Activated CD8-positive, alpha-beta memory T cell treated with anti-CD3 and anti-CD28 coated beads for 4 hours (primary cell): ENCODE data around the gene RPS6KA6.

ENCODE experiments used
- DNase-seq, 2 donors: peaks; one replicate each; pipeline ENCODE4 v3.0.0-alpha.2; 2020; ENCODE audit warnings: low read depth in 2 of 2

The RPS6KA6 gene

GRCh38 chrX:84187533-84188319 is at the start of gene RPS6KA6:
RPS6KA6 (minus strand) TSS chrX:84188199; CDS start chrX:84187899, 300 bp downstream.
- no peak for DNase-seq

GRCh38 chrX:84224741-84225140 is 36.7 kb upstream of the RPS6KA6 start:
- no peak for DNase-seq

- DNase-seq = no peak
These were observed 35.3 kb upstream of the RPS6KA6 start for GRCh38 chrX:84223261-84223660.

DNA sequence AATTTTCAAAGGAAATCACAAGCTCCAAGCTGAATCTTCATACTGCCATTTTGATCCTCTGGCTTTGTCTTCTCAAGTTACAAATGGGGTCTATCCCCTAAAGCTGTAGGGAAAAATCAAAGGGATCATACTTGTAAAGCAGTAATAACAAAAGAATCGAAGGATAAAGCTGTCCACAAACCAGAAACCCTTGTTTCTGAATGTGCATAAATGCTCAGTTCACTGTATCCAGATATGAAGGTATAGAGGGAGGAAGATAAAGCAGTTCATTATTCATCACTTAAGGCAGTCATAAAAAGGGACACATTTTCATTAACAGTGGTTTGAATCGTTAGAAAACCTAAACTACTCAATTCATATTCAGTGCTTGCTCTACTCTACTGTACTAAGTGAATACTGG is 33.2 kb upstream of the RPS6KA6 start:
- no peak for DNase-seq

DNA sequence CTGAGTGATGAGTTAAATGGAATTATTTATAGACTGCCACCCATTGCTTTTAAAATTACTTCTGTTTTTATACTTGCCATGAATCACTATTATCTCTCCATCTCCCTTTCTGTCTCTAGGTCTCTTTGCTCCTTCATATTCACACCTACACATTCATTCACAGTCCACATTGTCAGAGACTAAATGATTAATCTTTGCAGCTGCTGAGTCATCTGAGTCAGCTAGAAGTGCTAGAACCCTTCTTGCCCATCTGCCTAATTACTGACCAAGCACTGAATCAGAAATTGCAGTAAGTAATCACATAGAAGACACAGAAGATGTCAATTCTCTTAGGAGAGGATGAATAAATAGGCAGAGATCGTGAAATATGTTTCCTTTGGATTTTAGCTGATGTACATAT is 31.6 kb upstream of the RPS6KA6 start:
- no peak for DNase-seq

DNA sequence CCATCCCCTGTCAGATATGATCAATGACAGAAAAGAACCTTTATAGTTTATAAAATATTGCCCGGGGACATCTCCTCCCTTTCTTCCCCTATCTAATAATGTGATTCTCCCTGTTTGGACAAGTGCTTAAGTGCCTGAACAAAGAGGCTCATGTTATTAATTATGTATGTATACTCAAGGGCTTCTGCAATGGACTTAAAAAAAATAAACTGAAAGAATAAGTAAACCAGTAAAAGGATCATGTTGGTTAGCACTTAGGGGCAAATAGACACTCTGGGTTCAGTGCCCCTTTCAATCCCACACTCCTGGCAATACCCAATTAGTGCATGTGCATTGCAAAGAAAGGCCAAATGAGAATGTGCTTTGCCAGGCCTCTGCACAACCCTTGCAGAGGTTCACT is 30.7 kb upstream of the RPS6KA6 start:
- no peak for DNase-seq

GRCh38 chrX:84216881-84217280 is 28.9 kb upstream of the RPS6KA6 start:
- no peak for DNase-seq

DNA sequence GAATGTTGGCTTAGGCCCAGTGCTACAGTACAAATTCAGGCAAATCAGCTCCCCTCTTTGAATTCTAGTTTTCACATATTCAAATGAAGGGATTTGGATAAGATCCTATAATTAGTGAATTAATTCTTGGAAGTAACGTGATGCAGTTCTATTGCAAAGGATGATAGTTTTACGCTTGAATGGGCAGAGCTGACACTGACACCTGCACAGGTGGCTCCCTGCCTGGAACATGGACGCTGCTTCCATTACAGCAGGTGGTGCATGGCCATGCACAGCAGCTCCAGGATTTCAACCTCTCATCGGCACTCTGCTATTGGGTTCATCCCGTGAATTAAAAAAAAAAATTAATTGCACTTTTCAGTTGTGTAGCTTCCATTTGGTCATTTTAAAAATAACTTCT is 28.4 kb upstream of the RPS6KA6 start:
- no peak for DNase-seq

DNA sequence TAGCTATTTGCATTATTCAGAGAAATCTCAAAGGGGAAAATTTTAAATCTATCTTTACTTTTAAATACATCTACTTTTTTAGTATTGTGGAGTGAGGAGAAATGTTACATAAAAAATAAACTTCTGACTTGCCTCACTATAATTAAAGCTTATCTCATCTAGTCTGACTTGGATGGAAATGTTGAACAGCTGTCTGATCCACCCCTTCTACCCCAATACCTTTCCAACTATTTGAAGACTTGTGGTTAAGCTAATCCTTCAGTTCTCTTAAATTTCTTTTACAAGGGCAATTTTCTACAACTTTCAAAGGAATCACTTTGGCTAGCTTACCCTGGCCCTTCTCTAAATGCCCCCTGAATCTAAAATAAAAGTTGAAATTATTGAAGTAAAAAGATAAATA is 17.3 kb upstream of the RPS6KA6 start:
- DNase-seq = no peak

DNA sequence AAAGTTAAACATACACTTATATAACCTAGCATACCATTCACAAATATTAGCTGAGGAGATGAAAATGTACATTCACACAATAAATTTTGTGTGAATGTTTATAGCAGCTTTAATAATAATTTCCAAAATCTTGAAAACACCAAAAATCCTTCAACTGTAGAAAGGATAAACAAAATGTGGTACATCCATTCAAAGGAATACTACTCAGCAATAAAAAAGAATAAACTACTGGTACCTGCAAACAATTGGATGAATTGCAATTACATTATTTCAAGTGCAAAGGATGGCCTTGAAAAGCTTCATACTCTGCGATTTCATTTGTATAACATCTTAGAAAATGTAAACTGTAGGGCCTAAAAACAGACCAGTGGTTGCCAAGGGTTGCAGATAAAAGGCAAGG is 11.7 kb upstream of the RPS6KA6 start:
- DNase-seq = no peak

DNA sequence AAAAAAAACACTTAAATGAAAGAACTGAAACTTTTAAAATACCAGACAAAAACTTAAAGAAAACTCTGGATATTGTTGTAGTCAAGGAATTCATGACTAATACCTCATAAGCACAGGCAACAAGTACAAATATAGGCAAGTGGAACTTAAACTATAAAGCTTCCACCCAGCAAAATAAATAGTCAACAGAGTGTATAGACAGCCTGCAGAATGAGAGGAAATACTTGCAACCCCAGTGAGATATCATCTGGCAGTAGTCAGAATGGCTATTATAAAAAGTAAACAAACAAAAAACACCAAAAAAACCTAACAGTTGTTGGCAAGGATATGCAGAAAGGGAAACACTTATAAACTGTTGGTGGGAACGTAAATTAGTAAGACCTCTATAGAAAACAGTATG is 9.6 kb upstream of the RPS6KA6 start:
- no peak for DNase-seq

- DNase-seq = no peak
These were observed 4.0 kb upstream of the RPS6KA6 start for GRCh38 chrX:84192006-84192405.

DNA sequence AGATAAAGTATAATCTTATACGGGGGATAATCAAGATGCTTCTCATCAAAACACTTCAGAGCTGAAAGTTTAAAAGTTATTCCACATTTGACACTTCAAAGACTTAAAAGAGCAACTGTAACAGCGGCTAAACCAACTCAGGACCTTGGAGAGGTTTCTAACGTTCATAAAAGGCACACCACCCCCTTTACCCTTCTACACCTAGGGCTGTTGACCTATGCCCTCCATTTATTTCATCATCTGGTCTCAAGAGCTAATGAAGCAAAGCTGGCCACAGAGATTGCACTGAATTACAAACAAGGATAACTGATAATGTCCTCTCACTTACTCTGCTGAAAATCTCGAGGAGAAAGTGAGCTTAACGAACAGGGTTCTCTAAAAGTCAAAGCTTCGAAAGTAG is 1.1 kb upstream of the RPS6KA6 start:
- no peak for DNase-seq

- DNase-seq = no peak
These were observed 378 bp upstream of the RPS6KA6 start for GRCh38 chrX:84188320-84188834.

DNA sequence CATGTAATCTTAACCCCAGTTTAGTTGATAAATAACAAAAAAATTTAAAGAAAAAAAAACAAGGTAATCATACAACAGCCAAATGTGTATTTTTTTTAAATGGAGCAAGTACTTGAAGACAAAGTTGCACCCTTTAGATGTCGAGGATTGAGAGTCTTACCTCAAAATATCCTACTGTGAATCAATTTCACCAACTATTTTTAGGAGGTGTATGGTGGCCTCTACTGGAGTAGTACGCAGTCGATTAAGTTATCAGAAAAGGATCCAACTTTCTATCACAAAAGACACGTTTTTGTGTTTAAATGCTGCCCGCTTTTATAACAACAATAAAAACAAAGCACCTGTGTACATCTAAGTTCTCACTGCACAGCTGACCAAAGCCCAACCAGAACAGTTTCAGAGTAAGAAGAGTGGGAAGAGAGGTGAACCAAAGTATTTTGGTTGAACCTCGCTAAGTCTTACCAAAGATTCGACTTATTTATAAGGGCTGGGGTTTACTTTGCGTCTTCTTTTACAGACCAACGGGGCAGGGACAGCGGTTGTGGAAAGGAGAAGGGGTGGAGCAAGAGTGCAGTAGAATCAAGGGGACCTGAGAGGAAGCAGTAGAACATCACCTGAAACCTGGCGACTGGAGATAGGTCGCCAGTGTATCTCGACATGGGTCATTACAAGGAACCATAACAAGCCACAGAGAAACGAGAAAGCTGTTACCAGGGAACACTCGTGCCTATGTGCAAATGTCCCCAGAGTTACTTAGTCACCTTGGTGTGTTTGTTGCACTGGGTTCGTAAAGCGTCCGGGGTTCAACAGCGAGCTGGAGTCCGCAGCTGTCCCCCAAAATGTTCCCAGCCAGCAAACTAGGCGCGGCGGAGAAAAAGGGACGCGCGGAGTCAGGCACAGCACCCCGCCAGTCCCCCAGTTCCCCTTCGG is 1.1 kb downstream of the RPS6KA6 start:
- DNase-seq = no peak

GRCh38 chrX:84182516-84182915 is 5.5 kb downstream of the RPS6KA6 start:
- no peak for DNase-seq

GRCh38 chrX:84175958-84176357 is 12.0 kb downstream of the RPS6KA6 start:
- no peak for DNase-seq

- DNase-seq = no peak
These were observed 12.7 kb downstream of the RPS6KA6 start for GRCh38 chrX:84175274-84175673.

DNA sequence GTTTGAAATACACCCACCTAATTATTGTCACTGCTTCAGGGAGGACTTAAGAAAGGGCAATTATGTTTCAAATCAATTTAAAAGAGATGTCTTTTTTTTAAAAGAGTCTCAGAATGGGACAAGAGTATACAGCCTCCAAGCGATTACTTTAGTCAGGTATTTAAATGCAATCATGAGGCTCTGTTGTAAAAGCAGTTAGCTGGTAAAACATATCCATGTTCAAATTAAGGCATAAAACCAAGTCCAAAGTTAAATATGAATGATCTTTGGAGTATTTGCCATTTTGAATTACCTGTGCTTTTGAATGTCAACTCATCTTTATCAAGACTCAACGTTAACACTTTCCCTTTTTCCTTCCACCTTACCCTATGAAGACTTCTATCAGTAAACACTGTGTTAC is 13.7 kb downstream of the RPS6KA6 start:
- DNase-seq = no peak

- DNase-seq = no peak
These were observed 17.1 kb downstream of the RPS6KA6 start for GRCh38 chrX:84170931-84171330.

DNA sequence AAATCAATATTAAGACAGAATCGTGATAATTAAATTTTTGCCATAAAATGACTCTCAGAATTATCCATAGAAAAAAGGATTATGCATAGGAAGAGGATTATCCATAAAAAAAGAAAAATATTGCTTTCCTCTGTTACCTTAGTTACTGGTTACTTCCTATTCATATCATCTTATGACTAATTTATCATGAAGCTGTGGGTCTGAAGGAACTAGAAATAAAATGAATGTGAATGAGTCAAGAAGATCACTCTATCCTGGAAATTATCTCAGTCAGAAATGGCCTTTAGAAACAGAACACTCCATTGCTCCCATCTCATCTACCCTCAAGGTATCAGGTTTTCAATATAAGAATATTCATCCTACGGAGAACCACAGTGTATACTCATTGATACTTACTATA is 19.4 kb downstream of the RPS6KA6 start:
- no peak for DNase-seq

GRCh38 chrX:84168095-84168494 is 19.9 kb downstream of the RPS6KA6 start:
- DNase-seq = no peak

DNA sequence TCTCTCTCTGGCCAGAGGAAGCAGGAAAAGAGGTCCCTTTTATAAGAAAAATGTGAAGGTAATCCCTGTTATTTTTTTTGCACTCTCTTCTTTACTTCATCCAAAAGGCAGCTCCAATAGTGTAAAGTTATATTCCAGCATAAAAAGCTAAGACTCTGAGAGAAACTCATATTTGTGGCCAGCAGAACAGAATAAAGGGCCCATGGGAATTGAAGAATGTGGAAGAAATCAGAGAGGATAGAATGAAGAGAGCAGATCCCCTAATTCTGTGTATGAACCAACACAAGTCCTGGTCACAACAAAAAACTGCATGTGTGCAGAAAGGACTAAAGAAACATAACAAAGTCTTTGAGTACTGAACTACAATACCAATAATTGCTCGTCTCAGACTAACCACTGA is 22.3 kb downstream of the RPS6KA6 start:
- DNase-seq = no peak
